Activated CD8-positive, alpha-beta memory T cell treated with anti-CD3 and anti-CD28 coated beads for 36 hours (primary cell): ENCODE data around the gene SSU72. TPM values are rescaled to one million over a fixed set of nuclear protein-coding genes. Genes with fewer than 3 reads are reported as not detected.

Experiments used
- CTCF ChIA-PET: fragments of 350-600 bp; sonication (Branson Sonifier 250); formaldehyde crosslinking; loops from one replicate; lab custom pipeline; 2021; ENCODE audit warnings: antibody characterized with exemption; lab: Charles Lee
- POLR2A ChIA-PET: fragments of 350-600 bp; sonication (Branson Sonifier 250); formaldehyde crosslinking; loops from one replicate; lab custom pipeline; 2021; ENCODE audit warnings: antibody characterized with exemption; lab: Charles Lee
- total RNA-seq, 2 experiments: library from RNA; stranded (reverse); gene quantifications; one replicate each; pipeline ENCODE4 v1.2.3, GENCODE V29; 2021

SSU72 gene
- total RNA-seq, 2 experiments from 2014 or later = 121 to 126 TPM

GRCh38 chr1:1614204-1614953 is 39.7 kb upstream of the SSU72 start:
- CTCF ChIA-PET = interaction anchor here (0.8 to 1.4 kb wide), 4 partner anchors 9 to 68 kb away, joined by 3 to 6 read pairs (median 3); no protein-coding TSS in a partner anchor
- POLR2A ChIA-PET = interaction anchor here (0.7 to 2.4 kb wide), 8 partner anchors 8 to 64 kb away, joined by 3 to 11 read pairs (median 4); no protein-coding TSS in a partner anchor

DNA sequence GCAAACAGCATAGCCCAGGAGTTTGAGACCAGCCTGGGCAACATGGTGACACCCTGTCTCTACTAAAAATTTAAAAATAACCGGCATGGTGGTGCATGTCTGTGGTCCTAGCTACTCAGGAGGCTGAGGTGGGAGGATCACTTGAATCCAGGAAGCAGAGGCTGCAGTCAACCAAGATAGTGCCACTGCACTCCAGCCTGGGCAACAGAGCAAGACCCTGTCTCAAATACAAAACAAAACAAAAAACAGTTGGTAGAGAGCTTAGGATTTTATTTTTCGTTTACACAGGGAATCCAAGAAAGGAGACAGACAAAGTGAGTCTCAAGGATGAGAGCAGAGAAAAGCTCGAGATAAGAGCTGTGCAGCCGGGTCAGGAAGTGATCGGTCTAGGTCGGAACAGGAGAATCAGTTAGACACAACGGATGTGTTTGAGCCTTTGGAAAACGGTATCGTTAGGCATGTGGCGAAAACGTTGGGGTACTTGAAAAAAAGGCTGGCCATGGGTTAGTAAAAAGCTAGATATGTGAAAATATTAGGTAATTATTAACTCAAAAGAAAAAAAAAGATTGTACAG is 38.9 kb upstream of the SSU72 start:
- CTCF ChIA-PET = interaction anchor here (0.6 to 1.4 kb wide), 5 partner anchors 9 to 76 kb away, joined by 3 to 6 read pairs (median 3); no protein-coding TSS in a partner anchor
- POLR2A ChIA-PET = interaction anchor here (0.7 to 2.4 kb wide), 6 partner anchors 9 to 65 kb away, joined by 3 to 11 read pairs (median 4); no protein-coding TSS in a partner anchor

DNA sequence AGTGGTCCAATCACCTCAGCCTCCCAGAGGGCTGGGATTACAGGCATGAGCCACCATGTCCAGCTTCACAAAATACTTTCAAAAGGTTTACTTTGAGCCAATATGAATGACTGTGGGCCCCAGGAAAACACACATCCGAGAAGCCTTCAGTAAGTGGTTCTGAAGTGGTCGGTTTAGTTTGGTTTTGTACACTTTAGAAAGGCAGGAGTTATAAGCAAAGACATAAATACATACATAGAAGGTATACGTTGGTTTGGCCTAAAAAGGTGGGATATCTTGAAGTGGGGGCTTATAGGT is 37.4 kb upstream of the SSU72 start:
- ChIA-PET CTCF (interaction anchor here (0.6 kb wide), 1 partner anchor 45 kb away, joined by 3 read pairs; no protein-coding TSS in a partner anchor), POLR2A (no interaction called here)

GRCh38 chr1:1610796-1611195 is 36.1 kb upstream of the SSU72 start:
- ChIA-PET POLR2A (no interaction called here), CTCF (no interaction called here)

DNA sequence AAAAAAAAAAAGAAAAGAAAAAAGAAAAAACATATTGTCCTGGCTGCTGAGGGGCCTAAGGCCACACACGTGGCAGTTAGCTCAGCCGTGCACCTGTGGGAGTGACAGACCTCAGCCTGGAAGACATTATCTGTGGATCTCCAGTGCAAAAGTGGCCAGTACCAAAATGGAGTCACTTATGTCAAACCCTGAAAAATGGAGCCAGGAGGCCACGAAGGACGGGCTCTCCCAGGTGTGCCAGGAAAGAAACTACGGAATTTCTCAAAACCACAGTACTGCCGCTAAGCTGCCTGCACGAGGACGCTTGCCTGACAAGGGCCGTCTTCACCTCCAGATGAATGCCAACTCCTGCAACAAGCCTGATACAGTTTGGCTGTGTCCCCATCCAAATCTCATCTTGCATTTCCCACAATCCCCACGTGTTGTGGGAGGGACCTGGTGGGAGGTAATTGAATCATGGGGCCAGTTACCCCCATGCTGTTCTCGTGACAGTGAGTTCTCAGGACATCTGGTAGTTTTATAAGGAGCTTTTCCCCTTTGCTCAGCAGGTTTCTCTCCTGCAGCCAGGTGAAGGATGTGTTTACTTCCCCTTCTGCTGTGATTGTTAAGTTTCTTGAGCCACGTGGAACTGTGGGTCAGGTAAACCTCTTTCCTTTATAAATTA is 35.3 kb upstream of the SSU72 start:
- CTCF ChIA-PET = no interaction called here
- POLR2A ChIA-PET = no interaction called here

- CTCF ChIA-PET = no interaction called here
- POLR2A ChIA-PET = interaction anchor here (1.0 kb wide), 1 partner anchor 9 kb away, joined by 3 read pairs; the partner anchor contains the start of gene MIB2
Observed at GRCh38 chr1:1606232-1606631, 31.6 kb upstream of the SSU72 start.

- POLR2A ChIA-PET = interaction anchor here (1.4 kb wide), 1 partner anchor 8 kb away, joined by 4 read pairs; no protein-coding TSS in a partner anchor
- CTCF ChIA-PET = no interaction called here
Observed at GRCh38 chr1:1605724-1606123, 31.1 kb upstream of the SSU72 start.

DNA sequence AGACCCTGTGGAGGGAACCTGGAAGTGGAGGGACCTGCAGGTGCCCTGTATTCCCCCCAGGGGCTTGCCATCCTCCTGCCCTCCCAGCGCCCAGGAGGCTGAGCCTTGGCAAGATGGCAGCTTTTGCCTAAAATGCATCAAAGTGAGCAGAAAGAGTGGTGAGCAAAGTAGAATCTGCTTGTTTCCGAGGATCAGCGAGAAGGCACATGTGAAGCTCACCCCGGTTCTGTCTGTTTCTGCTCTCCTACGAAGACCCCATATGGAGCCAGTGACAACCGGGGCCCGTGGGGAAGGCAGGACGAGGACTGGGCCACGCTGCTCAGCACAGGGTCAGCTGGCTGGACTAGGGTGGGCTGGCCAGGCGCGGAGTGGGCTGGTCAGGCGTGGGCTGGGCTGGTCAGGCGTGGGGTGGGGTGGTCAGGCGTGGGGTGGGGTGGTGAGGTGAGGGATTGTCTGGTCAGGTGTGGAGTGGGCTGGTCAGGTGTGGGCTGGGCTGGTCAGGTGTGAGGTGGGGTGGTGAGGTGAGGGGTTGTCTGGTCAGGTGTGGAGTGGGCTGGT is 30.4 kb upstream of the SSU72 start:
- ChIA-PET POLR2A (interaction anchor here (0.6 to 1.4 kb wide), 2 partner anchors 9 to 533 kb away, joined by 3 to 4 read pairs; no protein-coding TSS in a partner anchor), CTCF (interaction anchor here (1.0 kb wide), 1 partner anchor 9 kb away, joined by 3 read pairs; no protein-coding TSS in a partner anchor)

GRCh38 chr1:1604374-1605033 is 29.8 kb upstream of the SSU72 start:
- CTCF ChIA-PET = interaction anchor here (1.0 kb wide), 1 partner anchor 10 kb away, joined by 3 read pairs; no protein-coding TSS in a partner anchor
- POLR2A ChIA-PET = interaction anchor here (0.6 to 1.4 kb wide), 2 partner anchors 10 to 532 kb away, joined by 3 to 4 read pairs; no protein-coding TSS in a partner anchor

- ChIA-PET POLR2A (interaction anchor here (1.4 kb wide), 1 partner anchor 10 kb away, joined by 4 read pairs; no protein-coding TSS in a partner anchor), CTCF (no interaction called here)
Observed at GRCh38 chr1:1603671-1604373, 29.2 kb upstream of the SSU72 start.

- ChIA-PET CTCF (no interaction called here), POLR2A (no interaction called here)
Observed at GRCh38 chr1:1602968-1603506, 28.4 kb upstream of the SSU72 start.

GRCh38 chr1:1602304-1602967 is 27.8 kb upstream of the SSU72 start:
- ChIA-PET CTCF (interaction anchor here (0.8 kb wide), 1 partner anchor 8 kb away, joined by 3 read pairs; no protein-coding TSS in a partner anchor), POLR2A (interaction anchor here (0.9 kb wide), 1 partner anchor 26 kb away, joined by 3 read pairs; no protein-coding TSS in a partner anchor)

DNA sequence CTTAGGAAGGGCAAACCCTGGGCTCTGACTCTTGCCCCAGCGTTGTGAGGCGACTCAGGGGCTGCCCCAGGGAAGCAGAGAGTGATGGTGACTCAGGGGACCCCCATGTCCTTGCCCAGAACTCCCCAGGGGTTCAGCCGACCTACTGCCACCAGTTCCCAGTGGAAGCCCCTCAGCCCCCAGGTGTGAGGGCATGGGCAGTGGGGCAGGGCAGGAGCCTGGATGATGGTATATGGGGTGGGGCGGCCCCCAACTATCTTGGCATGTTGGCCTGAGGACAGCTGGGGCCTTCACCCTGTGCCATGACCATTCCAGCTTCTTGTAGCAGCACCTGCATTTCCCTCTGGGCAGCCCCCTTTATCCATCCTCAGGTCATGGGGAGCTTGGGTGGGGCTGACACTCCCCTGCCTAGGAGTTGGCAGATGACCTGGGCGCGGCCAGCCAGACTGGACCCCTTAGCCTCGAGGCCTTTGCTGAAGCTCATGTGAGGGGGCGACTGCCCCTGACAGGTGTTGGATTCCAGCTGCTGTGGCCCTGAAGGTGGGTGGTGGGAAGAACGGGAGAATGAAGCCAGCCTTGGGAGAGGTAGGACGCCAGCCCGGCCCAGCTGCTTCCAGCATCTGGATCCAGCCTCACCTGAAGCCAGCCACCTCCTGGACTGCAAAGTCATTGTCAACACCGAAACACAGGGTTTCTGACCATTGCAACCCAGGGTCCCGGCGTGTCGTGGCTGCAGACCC is 27.1 kb upstream of the SSU72 start:
- CTCF ChIA-PET = interaction anchor here (0.8 kb wide), 1 partner anchor 8 kb away, joined by 3 read pairs; no protein-coding TSS in a partner anchor
- POLR2A ChIA-PET = interaction anchor here (0.9 kb wide), 1 partner anchor 27 kb away, joined by 3 read pairs; no protein-coding TSS in a partner anchor

DNA sequence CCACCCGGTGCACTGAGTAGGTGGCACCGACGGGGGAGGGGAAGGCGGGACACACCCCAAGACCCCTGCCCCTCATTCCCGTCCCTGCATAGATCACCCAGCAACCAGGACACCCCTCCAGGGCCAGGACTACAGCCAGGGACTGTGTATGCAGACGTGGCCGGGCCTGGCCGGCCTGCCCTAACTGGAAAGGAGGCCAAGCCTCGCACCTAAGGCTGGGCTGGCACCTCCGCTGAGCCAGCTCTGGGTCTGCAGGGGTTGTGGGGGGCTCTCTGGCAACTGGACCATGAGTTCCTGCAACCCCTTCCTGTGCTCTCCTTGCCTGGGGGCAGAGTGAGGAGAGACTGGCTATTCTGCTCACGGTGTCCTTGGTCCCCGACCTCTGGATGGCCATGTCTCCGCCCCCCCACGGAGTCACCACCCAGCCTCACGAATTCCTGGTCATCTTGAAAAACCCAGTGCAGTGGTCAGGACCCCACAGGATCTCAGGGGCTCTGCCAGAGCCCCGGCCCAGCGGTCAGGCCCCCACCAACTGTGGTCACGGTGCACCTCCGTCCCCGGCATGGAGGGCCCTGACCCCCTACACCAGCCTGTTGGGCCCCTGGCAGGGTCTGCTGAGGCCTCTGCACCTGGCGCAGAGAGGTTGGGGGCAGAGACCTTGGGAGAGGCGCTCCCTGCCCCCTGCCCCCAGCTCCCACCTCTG is 26.3 kb upstream of the SSU72 start:
- CTCF ChIA-PET = no interaction called here
- POLR2A ChIA-PET = no interaction called here

GRCh38 chr1:1599935-1600860 is 25.5 kb upstream of the SSU72 start, which contains the start of gene FNDC10:
TSS of gene FNDC10 (minus strand) at chr1:1600135. CDS start at chr1:1600015, 120 bp downstream.
- POLR2A ChIA-PET = no interaction called here
- CTCF ChIA-PET = no interaction called here
